B cell (primary cell): ENCODE results near the gene SCAF11. TPM values are rescaled to one million over a fixed set of nuclear protein-coding genes. Genes with fewer than 3 reads are reported as not detected.

Experiments used
- ATAC-seq: fragments of 200-7000 bp; cut with Tn5 transposase; one replicate; pipeline ENCODE4 v1.10.0; 2021; ENCODE audit warnings: low read depth, mild to moderate bottlenecking, moderate number of reproducible peaks, moderate library complexity
- CTCF ChIA-PET: fragments of 350-600 bp; sonication (Branson Sonifier 250); formaldehyde crosslinking; loops from one replicate; lab custom pipeline; 2021; ENCODE audit warnings: antibody characterized with exemption, inconsistent platforms; lab: Charles Lee
- POLR2A ChIA-PET: fragments of 350-600 bp; sonication (Branson Sonifier 250); formaldehyde crosslinking; loops from one replicate; lab custom pipeline; 2021; ENCODE audit warnings: antibody characterized with exemption; lab: Charles Lee
- DNase-seq: peaks from one replicate; pipeline ENCODE4 v3.0.0; 2013
- H2AFZ ChIP-seq: 2 replicates; pipeline ENCODE4 v1.6.1; 2012; ENCODE audit warnings: mild to moderate bottlenecking, low read depth, low read length; ENCODE audit not compliant: insufficient read depth, poor library complexity, severe bottlenecking
- H3K27ac ChIP-seq, 2 donors: 1 replicate in 1 of 2; 2 replicates in 1 of 2; pipeline ENCODE4 v1.5.1; 2012 to 2013; ENCODE audit warnings: low read length in 2 of 2, mild to moderate bottlenecking in 2 of 2, moderate library complexity in 1 of 2
- H3K27me3 ChIP-seq, 4 experiments: fragments of 200-600 bp in 1 of 4; sonication (generic) in 1 of 4; replicated peaks in 1 of 4; 1 replicate in 2 of 4; 2 replicates in 2 of 4; pipeline versions ENCODE4 v1.6.1 to v1.7.0; 2013 to 2016; ENCODE audit warnings: low read length in 3 of 4, mild to moderate bottlenecking in 2 of 4, mixed read lengths in 1 of 4, moderate library complexity in 1 of 4; ENCODE audit not compliant: insufficient read depth in 4 of 4, control insufficient read depth in 3 of 4; ENCODE audit errors: control extremely low read depth in 1 of 4
- H3K36me3 ChIP-seq, 2 experiments: replicated peaks in 1 of 2; 1 replicate in 1 of 2; 2 replicates in 1 of 2; pipeline versions ENCODE4 v1.6.1 to v1.7.1; 2013; ENCODE audit warnings: low read length in 1 of 2; ENCODE audit not compliant: insufficient read depth in 2 of 2, control insufficient read depth in 1 of 2; ENCODE audit errors: control extremely low read depth in 1 of 2, extremely low read depth in 1 of 2
- H3K4me1 ChIP-seq, 2 donors: fragments of 200-600 bp in 1 of 2; sonication (generic) in 1 of 2; 1 replicate in 1 of 2; 2 replicates in 1 of 2; pipeline versions ENCODE4 v1.5.1 to v1.6.1; 2013 to 2017; ENCODE audit warnings: low read length in 2 of 2; ENCODE audit not compliant: control insufficient read depth in 2 of 2, insufficient read depth in 2 of 2
- H3K4me2 ChIP-seq: replicated peaks from 2 replicates; pipeline ENCODE3; 2012; ENCODE audit warnings: mild to moderate bottlenecking, low read depth, low read length; ENCODE audit not compliant: poor library complexity, severe bottlenecking
- H3K4me3 ChIP-seq, 5 experiments: fragments of 200-600 bp in 1 of 5; sonication (generic) in 1 of 5; 1 replicate in 3 of 5; 2 replicates in 2 of 5; pipeline versions ENCODE4 v1.5.1 to v1.7.0; 2011 to 2016; ENCODE audit warnings: low read length in 4 of 5, mild to moderate bottlenecking in 4 of 5, low read depth in 2 of 5, control low read depth in 1 of 5, moderate library complexity in 1 of 5; ENCODE audit not compliant: insufficient read depth in 1 of 5; ENCODE audit errors: control extremely low read depth in 1 of 5, extremely low read depth in 1 of 5
- H3K79me2 ChIP-seq: fragments of 200-600 bp; sonication (generic); one replicate; pipeline ENCODE4 v1.6.0; 2016; ENCODE audit warnings: low read length; ENCODE audit not compliant: control insufficient read depth, insufficient read depth
- H3K9ac ChIP-seq: fragments of 200-600 bp; sonication (generic); 2 replicates; pipeline ENCODE4 v1.6.1; 2017; ENCODE audit warnings: mild to moderate bottlenecking, low read length, moderate library complexity
- H3K9me3 ChIP-seq, 3 donors: one replicate each; pipeline versions ENCODE4 v1.6.1 to v1.7.1; 2013; ENCODE audit warnings: low read length in 2 of 3; ENCODE audit not compliant: control insufficient read depth in 2 of 3, insufficient read depth in 1 of 3; ENCODE audit errors: control extremely low read depth in 1 of 3
- H4K20me1 ChIP-seq: 2 replicates; pipeline ENCODE4 v1.6.0; 2012; ENCODE audit warnings: mild to moderate bottlenecking, low read length; ENCODE audit not compliant: insufficient read depth, control insufficient read depth, poor library complexity, severe bottlenecking
- H3K27ac Mint-ChIP-seq: one replicate; pipeline ENCODE4 v1.8.0; 2021; ENCODE audit warnings: mixed read lengths
- H3K27me3 Mint-ChIP-seq: one replicate; pipeline ENCODE4 v1.8.0; 2021; ENCODE audit warnings: mixed read lengths
- H3K4me1 Mint-ChIP-seq: one replicate; pipeline ENCODE4 v1.8.0; 2021; ENCODE audit warnings: mixed read lengths
- H3K4me3 Mint-ChIP-seq: one replicate; pipeline ENCODE4 v1.8.0; 2021; ENCODE audit warnings: mixed read lengths
- H3K9me3 Mint-ChIP-seq: one replicate; pipeline ENCODE4 v1.8.0; 2022; ENCODE audit warnings: mixed read lengths; ENCODE audit not compliant: insufficient read depth
- CTCF ChIP-seq: fragments of 200-600 bp; IDR thresholded peaks from one replicate; pipeline ENCODE4 v1.8.0; 2022; ENCODE audit warnings: antibody characterized with exemption, mild to moderate bottlenecking
- EZH2 ChIP-seq: IDR thresholded peaks from 2 replicates; pipeline ENCODE4 v1.6.1; 2012; ENCODE audit warnings: borderline replicate concordance, low read depth, mild to moderate bottlenecking, moderate library complexity, low read length; ENCODE audit not compliant: insufficient read depth, poor library complexity, severe bottlenecking
- WGBS: methylation state at CpG from one replicate; pipeline ENCODE4 v1.1.5; 2013; ENCODE audit warnings: missing lambda C conversion rate; ENCODE audit not compliant: insufficient coverage; 5-methylcytosine and 5-hydroxymethylcytosine counted together
- intact Hi-C: fragments of 100-400 bp; cut with micrococcal nuclease; formaldehyde crosslinking; loops from one replicate; pipeline ENCODE4 v1.10.0; 2022
- polyA plus RNA-seq: library from polyadenylated mRNA; depleted of rRNA; stranded (reverse); fragments of >200 nt; gene quantifications from 2 replicates; pipeline ENCODE4 v1.2.3, GENCODE V29; 2012
- total RNA-seq, 2 donors: library from RNA; stranded (reverse); fragments of 120-200 nt in 1 of 2; gene quantifications; 1 replicate in 1 of 2; 2 replicates in 1 of 2; pipeline versions ENCODE4 v1.2.3 to v1.2.4, GENCODE V29; 2013 to 2022

Gene SCAF11
- total and polyA plus RNA-seq, 2 donors (not counting 1 experiment from before 2014, with no cell fraction given): 76.1 to 247 TPM

DNA sequence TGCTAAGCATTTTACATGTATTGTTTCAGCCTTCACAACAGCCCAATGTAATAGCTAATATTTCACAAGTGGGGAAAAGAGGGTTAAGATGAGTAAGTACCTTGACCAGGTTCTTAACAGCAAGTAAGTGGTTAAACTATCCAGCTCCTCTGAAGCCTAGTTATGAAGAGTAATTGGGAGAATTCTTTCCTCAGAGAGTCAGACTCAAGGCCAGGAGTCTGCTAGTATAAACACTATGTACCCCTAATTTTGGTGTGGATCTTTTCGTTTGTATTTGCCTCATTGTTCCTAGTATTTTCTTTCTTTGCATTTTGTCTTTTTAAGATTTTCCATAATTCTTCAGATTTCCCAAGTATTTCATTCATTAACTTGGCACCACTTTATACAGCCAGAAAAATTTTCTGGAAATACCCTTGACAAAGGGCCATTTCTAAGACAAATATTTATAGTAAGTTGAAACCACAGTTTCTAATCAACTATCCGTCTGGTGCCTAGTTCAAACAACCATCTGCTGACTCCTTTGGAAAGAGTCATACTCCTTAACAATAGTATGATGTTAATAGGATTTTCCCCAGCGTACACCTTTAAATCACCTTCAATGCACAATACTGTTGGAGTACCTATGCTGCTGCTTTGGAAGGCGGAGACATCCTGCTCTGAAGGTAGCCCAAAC lies 81.2 kb downstream of the SCAF11 start:
- no peak for DNase-seq
- H3K4me2 ChIP-seq: no peak overlapping the region
- H3K9me3 Mint-ChIP-seq: no peaks in the 10 kb centered on the region

More for the DNA sequence above, 81.2 kb downstream of the SCAF11 start:
- Mint-ChIP-seq H3K27ac (no peak overlapping the region), H3K4me3 (no peak overlapping the region), H3K27me3 (no peaks in the 10 kb centered on the region), H3K4me1 (peaks cover 26% of the 10 kb centered on the region)
- Histone ChIP-seq H3K4me1 (peaks cover 3 to 9% of the 10 kb centered on the region in 2 donors), H3K36me3 (peaks cover 4% of the 10 kb centered on the region in 2 experiments), H4K20me1 (no peaks in the 10 kb centered on the region), H3K27ac (no peak overlapping the region), H3K4me3 (no peak overlapping the region), H3K27me3 (no peaks in the 10 kb centered on the region), H2AFZ (no peak overlapping the region), H3K9ac (no peak overlapping the region), H3K9me3 (no peaks in the 10 kb centered on the region), H3K79me2 (no peaks in the 10 kb centered on the region)
- ChIA-PET CTCF (interaction anchor here (1.9 kb wide), 1 partner anchor 16 kb away, joined by 6 read pairs; no protein-coding TSS in a partner anchor), POLR2A (no interaction called here)
- intact Hi-C loops: no loop called here
- no peak for TF ChIP-seq CTCF
- no peak for TF ChIP-seq EZH2
- no peak for ATAC-seq
- no CpG with 5 or more reads among the region's 4 CpGs for WGBS
